ENCODE data around the gene F10. TPM values are rescaled to one million over a fixed set of nuclear protein-coding genes. Genes with fewer than 3 reads are reported as not detected.

F10 gene
- total and polyA plus RNA-seq, 9 of the 15 experiments (the other 6 are each of a cell fraction or from before 2014, with no cell fraction given): 0.04 to 0.09 (median 0.07) TPM; not detected in 5

DNA sequence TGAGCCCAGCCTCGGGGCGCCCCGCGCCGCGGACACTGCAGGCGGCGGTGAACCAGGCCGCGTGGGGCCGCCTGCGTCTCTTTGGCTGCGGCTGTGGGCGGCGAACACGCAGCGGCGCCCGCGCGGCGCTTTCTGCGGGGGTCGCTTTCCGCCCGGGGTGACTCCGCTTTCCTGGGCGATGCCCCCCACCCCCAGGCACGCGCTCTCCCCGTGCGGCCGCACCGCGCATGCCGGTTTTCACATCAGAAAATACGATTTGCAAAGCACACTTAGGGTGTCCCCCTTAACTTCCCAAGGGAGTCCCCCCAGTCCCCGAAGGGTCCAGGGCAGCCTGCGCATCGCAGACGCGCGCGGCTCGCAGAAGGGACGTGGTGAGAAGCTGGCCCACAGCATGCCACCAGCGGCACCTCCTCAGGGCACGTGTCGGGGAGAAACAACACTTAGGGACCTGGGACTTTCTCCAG, 11.7 kb upstream of the F10 start:
- Histone ChIP-seq H4K20me1 (replicated peaks; ENCODE audit: control insufficient read depth, insufficient read depth, low read length) (no peaks in the 10 kb centered on the region), H3K9me3 (replicated peaks; ENCODE audit: control insufficient read depth, insufficient read depth, low read depth, low read length) (no peaks in the 10 kb centered on the region), H3K36me3 (ENCODE audit: control insufficient read depth, insufficient read depth, low read length) (no peaks in the 10 kb centered on the region), H3K4me1 (replicated peaks in 1 of 2; ENCODE audit: control insufficient read depth in 2 of 2, insufficient read depth in 2 of 2, low read length in 2 of 2) (peaks cover 0 to 6% of the 10 kb centered on the region in 2 experiments; a peak in 2 of 5 replicates), H3K27me3 (ENCODE audit: control insufficient read depth in 2 of 2, insufficient read depth in 2 of 2, low read length in 2 of 2) (peaks cover 2 to 16% of the 10 kb centered on the region in 2 experiments; a peak in 3 of 5 replicates), H3K4me2 (ENCODE audit: insufficient read depth, low read length) (no peak overlapping the region), H3K4me3 (no peak overlapping the region), H3K9me1 (ENCODE audit: control insufficient read depth, insufficient read depth, low read length) (no peaks in the 10 kb centered on the region), H3K9ac (ENCODE audit: insufficient read depth in 1 of 2, low read depth in 2 of 2, low read length in 2 of 2) (no peak overlapping the region), H3K27ac (ENCODE audit: extremely low read depth, low read depth, low read length) (no peak overlapping the region), H2AFZ (ENCODE audit: low read depth, low read length) (no peak overlapping the region), H3K79me2 (ENCODE audit: control insufficient read depth, insufficient read depth, low read length) (no peaks in the 10 kb centered on the region)
- ChIA-PET CTCF (ENCODE audit: low intra/inter-chr PET ratio) (no interaction called here), POLR2A (no interaction called here)
- intact Hi-C loops (cut with micrococcal nuclease) (no loop called here), in situ Hi-C loops (cut with MboI) (no loop called here)
- 55% methylated on average over 10 of the region's 49 CpGs for WGBS (ENCODE audit: insufficient coverage, low coverage, missing lambda C conversion rate)
- DNase-seq (ENCODE audit: extremely low read depth in 1 of 4, low spot score in 3 of 4): no peak
- ATAC-seq: no peak
- no peak for FAIRE-seq
- BruUV-seq (replicated peaks): no TSS peak
- TF ChIP-seq ZC3H8 (IDR thresholded peaks at IDR 0.05): no peak
- TF ChIP-seq ZZZ3 (IDR thresholded peaks at IDR 0.05): no peak
- no peak for TF ChIP-seq U2AF1 (optimal IDR thresholded peaks at IDR 0.05; ENCODE audit: low read depth, low read length)
- TF ChIP-seq ZNF507 (tag; conservative IDR thresholded peaks at IDR 0.05): no peak
- TF ChIP-seq, protein P1, sequence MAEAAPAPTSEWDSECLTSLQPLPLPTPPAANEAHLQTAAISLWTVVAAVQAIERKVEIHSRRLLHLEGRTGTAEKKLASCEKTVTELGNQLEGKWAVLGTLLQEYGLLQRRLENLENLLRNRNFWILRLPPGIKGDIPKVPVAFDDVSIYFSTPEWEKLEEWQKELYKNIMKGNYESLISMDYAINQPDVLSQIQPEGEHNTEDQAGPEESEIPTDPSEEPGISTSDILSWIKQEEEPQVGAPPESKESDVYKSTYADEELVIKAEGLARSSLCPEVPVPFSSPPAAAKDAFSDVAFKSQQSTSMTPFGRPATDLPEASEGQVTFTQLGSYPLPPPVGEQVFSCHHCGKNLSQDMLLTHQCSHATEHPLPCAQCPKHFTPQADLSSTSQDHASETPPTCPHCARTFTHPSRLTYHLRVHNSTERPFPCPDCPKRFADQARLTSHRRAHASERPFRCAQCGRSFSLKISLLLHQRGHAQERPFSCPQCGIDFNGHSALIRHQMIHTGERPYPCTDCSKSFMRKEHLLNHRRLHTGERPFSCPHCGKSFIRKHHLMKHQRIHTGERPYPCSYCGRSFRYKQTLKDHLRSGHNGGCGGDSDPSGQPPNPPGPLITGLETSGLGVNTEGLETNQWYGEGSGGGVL (CRISPR knock-in tag; IDR thresholded peaks at IDR 0.05): no peak
- TF ChIP-seq NEUROD1 (IDR thresholded peaks at IDR 0.05; ENCODE audit: borderline replicate concordance, low read depth, low read length, partially characterized antibody): no peak
- no peak for TF ChIP-seq PHB (CRISPR knock-in tag; IDR thresholded peaks at IDR 0.05)
- TF ChIP-seq ASH1L (IDR thresholded peaks at IDR 0.05; ENCODE audit: borderline replicate concordance, low read depth, partially characterized antibody): no peak
- TF ChIP-seq ZNF785 (CRISPR knock-in tag; IDR thresholded peaks at IDR 0.05): no peak
- TF ChIP-seq, protein P2, sequence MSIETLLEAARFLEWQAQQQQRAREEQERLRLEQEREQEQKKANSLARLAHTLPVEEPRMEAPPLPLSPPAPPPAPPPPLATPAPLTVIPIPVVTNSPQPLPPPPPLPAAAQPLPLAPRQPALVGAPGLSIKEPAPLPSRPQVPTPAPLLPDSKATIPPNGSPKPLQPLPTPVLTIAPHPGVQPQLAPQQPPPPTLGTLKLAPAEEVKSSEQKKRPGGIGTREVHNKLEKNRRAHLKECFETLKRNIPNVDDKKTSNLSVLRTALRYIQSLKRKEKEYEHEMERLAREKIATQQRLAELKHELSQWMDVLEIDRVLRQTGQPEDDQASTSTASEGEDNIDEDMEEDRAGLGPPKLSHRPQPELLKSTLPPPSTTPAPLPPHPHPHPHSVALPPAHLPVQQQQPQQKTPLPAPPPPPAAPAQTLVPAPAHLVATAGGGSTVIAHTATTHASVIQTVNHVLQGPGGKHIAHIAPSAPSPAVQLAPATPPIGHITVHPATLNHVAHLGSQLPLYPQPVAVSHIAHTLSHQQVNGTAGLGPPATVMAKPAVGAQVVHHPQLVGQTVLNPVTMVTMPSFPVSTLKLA (conservative IDR thresholded peaks at IDR 0.05): no peak
- no peak for TF ChIP-seq TEAD1 (CRISPR knock-in tag; IDR thresholded peaks at IDR 0.05)
- TF ChIP-seq ZNF263 (CRISPR knock-in tag; IDR thresholded peaks at IDR 0.05; ENCODE audit: borderline replicate concordance): no peak
- no peak for TF ChIP-seq ZNF143 (CRISPR knock-in tag; IDR thresholded peaks at IDR 0.05)
- TF ChIP-seq ZFP1 (CRISPR knock-in tag; IDR thresholded peaks at IDR 0.05): no peak
- no peak for TF ChIP-seq KAT8 (IDR thresholded peaks at IDR 0.05; ENCODE audit: low read depth)
- no peak for TF ChIP-seq POLR2B (IDR thresholded peaks at IDR 0.05; ENCODE audit: low read depth, partially characterized antibody)
- TF ChIP-seq ESRRB (CRISPR knock-in tag; IDR thresholded peaks at IDR 0.05; ENCODE audit: borderline replicate concordance): no peak
- TF ChIP-seq STAG1 (CRISPR knock-in tag; IDR thresholded peaks at IDR 0.05; ENCODE audit: borderline replicate concordance): no peak
- no peak for TF ChIP-seq SMARCE1 (IDR thresholded peaks at IDR 0.05)

All from K562 (cell line).